ENCODE results near the gene FZD10.

The FZD10 gene

DNA sequence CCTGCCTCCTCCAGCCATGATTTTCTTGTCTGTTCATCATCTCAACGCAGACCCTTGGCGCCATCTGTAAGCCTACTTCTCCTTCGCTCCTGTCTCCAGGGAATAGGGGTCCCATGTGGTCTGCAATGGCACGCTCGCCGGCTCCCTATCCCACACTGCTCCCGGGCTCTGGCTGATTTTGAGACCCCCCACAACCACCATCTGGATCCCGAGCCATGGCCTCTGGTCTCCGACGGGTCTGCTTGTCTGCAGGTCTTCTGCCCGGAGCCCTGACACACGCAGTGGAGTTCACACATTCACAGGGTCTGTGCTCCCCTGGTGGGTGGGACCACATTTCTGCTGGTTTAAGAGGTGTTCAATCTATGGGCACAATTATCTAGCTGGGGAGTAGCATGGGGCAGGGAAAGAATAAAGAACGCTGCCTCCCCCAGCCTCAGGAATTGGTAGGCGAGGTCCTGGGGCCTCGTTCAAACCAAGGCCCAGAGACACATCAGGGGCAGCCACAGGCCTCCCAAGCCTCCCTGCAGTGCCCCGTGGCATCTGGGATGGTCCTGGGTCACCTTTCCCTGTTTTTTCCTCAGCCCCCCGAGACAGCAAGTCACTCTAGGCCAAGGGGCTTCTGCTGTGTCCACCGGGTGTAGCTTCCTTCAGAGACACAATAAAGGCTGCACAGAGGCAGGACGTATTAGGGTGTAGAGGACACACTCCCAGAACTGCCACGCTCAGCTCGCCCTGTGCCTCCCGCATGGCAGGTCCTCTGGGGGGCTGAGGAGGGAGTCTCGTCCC is 21.5 kb downstream of the FZD10 start:
- TF ChIP-seq, protein P1, sequence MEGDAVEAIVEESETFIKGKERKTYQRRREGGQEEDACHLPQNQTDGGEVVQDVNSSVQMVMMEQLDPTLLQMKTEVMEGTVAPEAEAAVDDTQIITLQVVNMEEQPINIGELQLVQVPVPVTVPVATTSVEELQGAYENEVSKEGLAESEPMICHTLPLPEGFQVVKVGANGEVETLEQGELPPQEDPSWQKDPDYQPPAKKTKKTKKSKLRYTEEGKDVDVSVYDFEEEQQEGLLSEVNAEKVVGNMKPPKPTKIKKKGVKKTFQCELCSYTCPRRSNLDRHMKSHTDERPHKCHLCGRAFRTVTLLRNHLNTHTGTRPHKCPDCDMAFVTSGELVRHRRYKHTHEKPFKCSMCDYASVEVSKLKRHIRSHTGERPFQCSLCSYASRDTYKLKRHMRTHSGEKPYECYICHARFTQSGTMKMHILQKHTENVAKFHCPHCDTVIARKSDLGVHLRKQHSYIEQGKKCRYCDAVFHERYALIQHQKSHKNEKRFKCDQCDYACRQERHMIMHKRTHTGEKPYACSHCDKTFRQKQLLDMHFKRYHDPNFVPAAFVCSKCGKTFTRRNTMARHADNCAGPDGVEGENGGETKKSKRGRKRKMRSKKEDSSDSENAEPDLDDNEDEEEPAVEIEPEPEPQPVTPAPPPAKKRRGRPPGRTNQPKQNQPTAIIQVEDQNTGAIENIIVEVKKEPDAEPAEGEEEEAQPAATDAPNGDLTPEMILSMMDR (IDR thresholded peaks at IDR 0.05; ENCODE audit: low read depth, low read length): no peak
- H3K36me3 ChIP-seq: no peaks in the 10 kb centered on the region
- H3K9me3 ChIP-seq: no peaks in the 10 kb centered on the region
- no peaks in the 10 kb centered on the region for H3K4me1 ChIP-seq
- DNase-seq: no peak
- H3K27me3 ChIP-seq: peaks cover 25% of the 10 kb centered on the region
- H3K4me3 ChIP-seq (ENCODE audit: low read depth, low read length): no peak overlapping the region

DNA sequence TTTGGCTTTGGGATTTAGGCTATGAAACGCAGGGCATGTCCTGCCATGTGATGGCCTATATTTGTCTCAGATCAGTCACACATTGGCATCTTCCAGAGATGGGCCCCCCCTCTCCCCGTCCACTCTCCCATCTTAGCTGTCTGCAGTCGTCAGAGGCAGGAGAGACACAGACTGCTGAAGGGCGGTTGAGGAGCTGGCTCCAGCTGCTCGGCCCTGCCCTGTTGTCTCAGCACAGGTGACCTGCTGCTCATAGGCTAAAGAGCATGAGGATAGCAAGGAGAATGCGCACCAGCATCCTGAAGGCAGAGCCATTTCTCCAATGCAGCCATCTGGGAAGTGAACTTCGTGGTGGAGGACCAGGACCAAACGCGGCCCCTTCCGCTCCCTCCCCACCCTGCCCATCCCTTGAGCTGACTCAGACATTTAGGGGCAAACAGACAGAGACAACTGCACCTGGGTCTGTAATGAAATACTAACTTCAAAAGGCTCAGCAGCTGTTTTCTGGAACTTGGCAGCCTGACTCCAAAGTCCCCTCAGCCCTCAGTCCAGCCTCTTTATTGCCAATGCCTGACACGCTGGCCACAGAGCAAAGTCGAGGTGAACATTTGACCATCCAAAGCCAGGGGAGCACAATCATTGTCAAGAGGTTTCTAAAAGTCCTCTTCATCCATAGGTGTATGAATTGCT is 22.3 kb downstream of the FZD10 start:
- Histone ChIP-seq H3K4me3 (ENCODE audit: low read depth, low read length) (no peak overlapping the region), H3K9me3 (no peaks in the 10 kb centered on the region), H3K27me3 (peaks cover 26% of the 10 kb centered on the region), H3K36me3 (no peaks in the 10 kb centered on the region), H3K4me1 (no peaks in the 10 kb centered on the region)
- TF ChIP-seq, protein P1 (IDR thresholded peaks at IDR 0.05; ENCODE audit: low read depth, low read length): no peak
- DNase-seq: no peak

DNA sequence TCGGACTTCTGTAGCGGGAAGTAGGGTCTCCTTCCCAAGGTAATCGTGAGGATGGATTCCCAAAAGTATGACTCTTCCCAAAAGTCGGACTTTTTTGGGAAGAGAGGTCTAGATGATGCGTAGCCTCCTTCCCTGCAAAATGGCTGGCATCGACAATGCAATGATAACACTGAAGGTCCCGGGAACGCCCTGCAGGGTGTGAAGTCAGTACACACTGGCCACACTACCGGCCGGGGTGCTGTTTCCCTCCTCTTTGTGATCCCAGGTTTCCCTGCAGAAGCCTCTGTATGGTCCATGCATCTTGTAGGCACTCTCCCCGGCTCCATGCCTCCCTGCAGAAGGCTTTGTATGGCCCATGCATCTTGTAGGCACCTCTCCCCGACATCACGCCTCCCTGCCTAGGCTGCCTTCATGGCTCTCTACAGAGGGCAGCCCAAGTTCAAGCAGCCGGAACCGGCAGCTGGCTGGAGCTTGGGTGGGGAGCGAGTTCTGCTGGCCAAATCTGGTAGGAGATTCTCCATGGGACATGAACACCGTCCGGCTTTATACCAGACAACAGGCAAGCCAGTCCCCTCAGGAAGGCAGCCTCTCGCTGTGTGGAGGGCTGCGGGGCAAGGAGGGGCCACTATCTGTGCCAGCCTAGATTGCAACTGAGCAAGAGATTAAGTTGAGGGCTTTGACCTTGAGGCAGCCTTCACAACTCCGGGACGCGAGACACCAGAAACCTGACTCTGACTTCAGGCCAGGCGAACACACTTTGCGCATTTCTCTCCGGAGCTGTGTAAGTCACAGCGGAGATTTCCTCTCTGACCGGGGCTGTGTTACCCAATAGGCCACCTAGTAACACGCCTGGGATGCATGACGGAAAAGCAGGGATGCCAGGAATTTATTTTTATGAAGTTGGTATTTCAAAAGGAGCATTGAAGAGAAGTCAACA is 23.5 kb downstream of the FZD10 start:
- Histone ChIP-seq H3K36me3 (no peaks in the 10 kb centered on the region), H3K4me1 (no peaks in the 10 kb centered on the region), H3K9me3 (no peaks in the 10 kb centered on the region), H3K27me3 (peaks cover 23% of the 10 kb centered on the region), H3K4me3 (ENCODE audit: low read depth, low read length) (no peak overlapping the region)
- TF ChIP-seq, protein P1 (IDR thresholded peaks at IDR 0.05; ENCODE audit: low read depth, low read length): no peak
- DNase-seq: no peak

DNA sequence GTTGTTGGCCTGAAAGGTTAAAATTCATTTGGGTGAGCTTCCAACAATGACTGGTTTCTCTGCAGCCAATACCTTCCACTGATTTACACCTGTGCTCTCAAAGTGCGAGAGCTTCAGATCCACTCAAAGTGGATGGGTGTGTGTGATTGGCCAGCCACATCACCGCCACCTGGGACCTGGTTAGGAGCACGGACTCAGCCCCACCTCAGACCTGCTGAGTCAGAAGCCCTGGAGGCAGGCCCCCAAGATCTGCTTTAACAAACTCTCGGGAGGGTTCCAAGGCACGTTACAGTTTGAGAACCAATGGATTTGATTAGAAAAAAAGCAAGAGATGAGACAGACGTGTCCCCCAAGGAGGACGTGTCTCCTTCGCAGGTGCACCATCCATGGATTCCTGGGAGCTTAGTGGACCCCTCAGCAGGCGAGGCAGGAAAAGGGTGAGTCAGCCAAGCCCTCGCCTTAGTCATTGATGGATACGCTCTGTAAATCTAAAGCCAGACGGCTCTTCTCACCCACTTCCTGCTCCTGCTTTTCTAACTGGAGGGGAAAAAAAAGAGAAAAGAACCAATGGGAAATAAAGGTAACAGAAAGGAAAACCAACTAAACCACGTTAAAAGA is 24.5 kb downstream of the FZD10 start:
- no peak overlapping the region for H3K4me3 ChIP-seq (ENCODE audit: low read depth, low read length)
- no peaks in the 10 kb centered on the region for H3K36me3 ChIP-seq
- H3K9me3 ChIP-seq: no peaks in the 10 kb centered on the region
- H3K27me3 ChIP-seq: peaks cover 23% of the 10 kb centered on the region
- H3K4me1 ChIP-seq: no peaks in the 10 kb centered on the region
- TF ChIP-seq, protein P1 (IDR thresholded peaks at IDR 0.05; ENCODE audit: low read depth, low read length): no peak
- DNase-seq: no peak

DNA sequence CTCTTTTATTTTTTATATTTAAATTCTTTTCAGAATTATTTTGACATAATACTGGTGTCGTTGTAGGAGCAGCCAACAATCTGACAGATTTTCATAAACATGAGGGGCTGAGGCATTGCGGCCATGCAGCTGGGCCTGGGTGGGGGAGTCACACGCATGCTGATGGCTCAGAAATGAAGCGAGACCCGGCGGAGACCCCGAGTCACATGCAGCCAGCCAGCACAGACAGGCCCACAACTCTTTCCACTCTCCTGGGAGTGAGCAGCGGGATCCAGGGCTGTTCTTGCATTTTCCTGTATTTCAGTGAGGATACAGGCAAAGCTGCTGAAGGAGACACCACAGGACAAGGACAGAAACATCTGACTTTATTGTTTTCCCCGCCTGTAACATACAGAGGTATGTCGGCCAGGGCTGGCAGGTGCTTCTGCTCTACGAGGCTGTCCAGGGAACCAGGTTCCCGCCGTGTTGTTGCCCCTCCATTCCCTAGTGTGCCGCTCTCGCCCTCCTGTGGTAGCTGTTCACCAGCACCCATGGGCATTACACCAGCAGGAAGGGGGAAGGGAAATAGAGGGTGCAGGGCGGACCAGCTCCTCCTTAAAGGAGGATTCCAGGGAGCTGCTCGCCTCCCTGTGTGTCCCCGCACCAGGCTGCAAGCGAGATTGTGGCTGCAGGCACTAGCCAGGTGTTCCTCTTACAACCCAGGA is 30.5 kb downstream of the FZD10 start:
- Histone ChIP-seq H3K36me3 (no peaks in the 10 kb centered on the region), H3K4me1 (no peaks in the 10 kb centered on the region), H3K27me3 (peaks cover 34% of the 10 kb centered on the region), H3K4me3 (ENCODE audit: low read depth, low read length) (no peak overlapping the region), H3K9me3 (no peaks in the 10 kb centered on the region)
- TF ChIP-seq, protein P1 (IDR thresholded peaks at IDR 0.05; ENCODE audit: low read depth, low read length): no peak
- DNase-seq: no peak
